Activated CD8-positive, alpha-beta memory T cell treated with anti-CD3 and anti-CD28 coated beads for 4 hours (primary cell): ENCODE data around the gene ATP1A3.

ENCODE experiments used
- DNase-seq, 2 donors: peaks; one replicate each; pipeline ENCODE4 v3.0.0-alpha.2; 2020; ENCODE audit warnings: low read depth in 2 of 2

ATP1A3 gene

GRCh38 chr19:41928754-41929535 is 65.1 kb downstream of the ATP1A3 start:
- DNase-seq = no peak

GRCh38 chr19:41928221-41928683 is 65.8 kb downstream of the ATP1A3 start, which contains the start of gene ERFL:
Gene ERFL, minus strand, starts transcription at chr19:41928449. Its CDS starts 15,530 bp downstream, at chr19:41912919.
- DNase-seq = no peak

- DNase-seq = no peak
These were observed 66.4 kb downstream of the ATP1A3 start for GRCh38 chr19:41927497-41928192.

DNA sequence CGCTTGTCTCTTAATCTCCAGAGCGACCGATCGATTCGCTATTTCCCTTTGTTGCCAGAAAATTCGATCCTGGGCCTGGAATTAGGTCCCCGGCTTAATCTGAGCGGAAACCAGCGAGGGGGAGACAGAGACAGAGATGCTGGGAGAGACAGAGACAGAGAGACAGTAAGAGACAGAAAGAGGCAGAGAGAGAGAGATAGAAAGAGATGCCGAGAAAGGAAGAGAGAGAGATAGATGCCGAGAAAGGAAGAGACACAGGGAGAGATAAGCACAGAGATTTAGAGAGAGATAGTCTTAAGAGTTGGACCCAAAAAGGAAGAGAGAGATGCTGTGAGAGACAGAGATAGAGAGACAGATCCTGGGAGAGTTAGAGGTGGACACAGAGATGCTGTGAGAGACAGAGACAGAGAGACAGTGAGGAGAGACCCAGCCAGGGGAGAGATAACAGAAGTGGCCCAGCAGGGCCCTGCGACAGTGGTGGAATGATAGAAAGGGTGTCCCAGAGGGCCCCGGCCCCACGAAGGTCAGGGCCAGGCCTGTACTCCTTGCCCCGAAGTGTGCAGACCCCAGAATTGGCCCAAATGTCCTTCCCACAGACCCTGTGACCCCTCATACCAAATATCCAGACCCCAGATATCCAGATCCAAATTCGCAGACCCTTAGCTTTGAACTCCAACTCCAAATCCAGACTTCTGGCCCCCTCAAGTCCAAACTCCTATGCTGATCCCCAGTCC is 67.1 kb downstream of the ATP1A3 start:
- DNase-seq = no peak

DNA sequence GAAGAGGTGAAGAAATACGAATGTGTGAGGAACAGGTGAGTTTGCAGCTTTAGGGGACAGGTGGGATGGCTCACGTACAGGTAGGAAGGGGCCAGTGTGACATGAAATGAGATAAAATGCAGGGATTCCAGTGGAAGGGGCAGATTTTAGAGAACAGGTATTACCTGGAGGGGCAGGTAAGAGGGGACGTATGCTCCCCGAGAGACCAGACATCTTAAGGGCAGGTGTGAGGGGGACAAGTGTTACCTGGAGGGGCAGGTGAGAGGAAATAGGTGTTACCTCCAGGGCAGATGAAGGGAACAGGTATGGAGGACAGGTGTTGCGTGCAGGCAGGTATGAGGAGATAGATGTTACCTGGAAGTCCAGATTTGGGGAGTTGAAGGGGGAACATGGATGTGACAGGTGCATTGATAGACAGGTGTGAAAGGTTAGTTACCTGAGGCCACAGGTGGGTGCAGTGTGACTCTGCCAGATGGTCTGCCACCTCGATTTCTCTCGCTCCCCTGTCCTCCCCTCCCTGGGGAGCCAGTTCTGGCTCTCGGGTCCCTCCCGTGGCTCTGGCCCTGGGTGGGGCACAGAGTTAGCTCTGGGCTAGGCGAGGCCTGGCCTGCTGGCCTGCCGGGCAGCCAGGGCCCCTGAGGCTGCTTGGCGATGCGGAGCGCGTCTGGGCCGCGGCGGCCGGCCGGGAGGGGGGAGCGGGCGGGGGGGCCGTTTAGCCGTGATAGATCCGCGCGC is 67.8 kb downstream of the ATP1A3 start:
- DNase-seq = no peak

DNA sequence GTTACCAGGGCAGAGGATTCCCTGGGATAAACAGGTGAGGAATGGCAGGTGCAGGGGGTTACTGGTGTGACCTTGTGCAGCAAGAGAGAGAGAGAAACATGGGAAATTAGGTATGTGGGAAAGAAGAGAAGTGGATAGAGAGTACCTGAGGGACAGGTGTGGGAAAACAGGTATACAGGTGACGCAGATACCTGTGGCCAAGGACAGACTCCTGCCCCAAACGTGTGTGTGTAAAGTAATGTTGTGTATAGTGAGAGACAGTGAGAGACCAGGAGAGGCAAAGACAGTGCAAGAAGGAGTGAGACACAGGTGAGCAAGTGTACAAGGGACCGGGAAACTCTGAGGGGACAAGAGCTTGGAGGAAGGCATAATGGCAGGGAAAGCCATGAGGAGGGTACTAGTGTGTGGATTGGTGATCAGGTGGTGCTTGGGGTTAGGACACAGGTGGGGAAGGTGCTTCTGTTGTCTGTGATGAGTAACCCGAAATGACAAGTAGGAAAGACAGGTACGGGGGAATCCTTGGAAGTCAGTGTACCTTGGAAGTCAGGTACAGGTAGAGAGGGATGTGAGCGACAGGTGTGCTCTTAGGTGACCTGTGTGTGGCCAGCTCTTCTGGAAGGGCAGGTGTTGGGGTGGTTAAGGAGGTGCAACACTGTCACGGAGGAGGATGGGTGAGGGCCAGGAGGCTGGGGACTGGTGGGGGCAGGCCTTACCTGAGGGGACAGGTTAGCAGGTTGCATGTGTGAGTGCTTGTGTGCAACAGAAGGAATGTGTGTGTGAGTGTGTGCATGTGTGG is 68.6 kb downstream of the ATP1A3 start:
- no peak for DNase-seq

DNA sequence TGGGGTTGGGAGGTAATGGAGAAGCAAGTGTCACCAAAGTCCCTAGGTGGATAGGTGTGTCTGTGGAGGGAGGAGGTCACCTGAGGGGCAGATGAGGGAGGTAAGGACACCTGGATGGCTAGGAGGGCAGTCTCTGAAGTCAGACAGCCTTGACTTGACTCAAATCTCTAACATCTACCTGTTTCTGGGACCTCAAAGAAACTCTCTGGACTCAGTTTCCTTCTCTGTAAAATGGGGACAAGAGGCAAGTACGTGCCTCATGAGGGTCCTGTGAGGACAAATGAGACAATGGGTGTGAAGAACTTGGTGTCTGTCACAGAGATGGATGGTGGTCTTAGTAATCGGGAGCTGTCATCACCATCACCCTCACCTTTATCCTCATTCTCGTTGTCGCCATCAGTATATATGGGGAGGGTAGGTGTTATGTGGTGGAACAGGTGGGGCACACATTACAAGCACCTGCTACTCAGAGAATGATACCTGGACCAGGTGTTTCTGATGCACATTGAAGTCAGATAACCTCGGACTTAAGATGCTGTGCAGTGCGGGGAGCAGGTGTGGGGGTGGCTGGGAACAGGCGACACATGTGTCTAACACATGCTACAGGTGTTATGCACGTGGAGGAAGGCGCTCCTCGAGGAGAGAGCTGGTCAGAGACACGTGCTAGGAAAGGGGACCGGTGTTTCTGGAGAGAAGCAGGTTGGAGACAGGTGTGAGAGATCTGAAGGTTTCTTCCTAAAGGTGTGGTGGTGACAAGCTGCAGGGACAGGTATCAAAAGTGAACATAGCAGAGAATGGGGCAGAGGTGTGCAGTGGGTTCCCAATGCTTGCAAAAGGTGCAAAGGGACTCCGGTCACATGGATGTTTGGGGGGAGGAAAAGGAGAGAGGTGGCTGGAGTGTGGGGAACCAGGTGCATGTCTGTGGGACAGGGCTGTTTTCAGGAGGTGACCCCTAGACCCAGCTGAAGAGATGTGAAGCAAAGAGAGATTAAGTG is 69.6 kb downstream of the ATP1A3 start:
- DNase-seq = no peak

GRCh38 chr19:41923045-41923788 is 70.8 kb downstream of the ATP1A3 start:
- no peak for DNase-seq

DNA sequence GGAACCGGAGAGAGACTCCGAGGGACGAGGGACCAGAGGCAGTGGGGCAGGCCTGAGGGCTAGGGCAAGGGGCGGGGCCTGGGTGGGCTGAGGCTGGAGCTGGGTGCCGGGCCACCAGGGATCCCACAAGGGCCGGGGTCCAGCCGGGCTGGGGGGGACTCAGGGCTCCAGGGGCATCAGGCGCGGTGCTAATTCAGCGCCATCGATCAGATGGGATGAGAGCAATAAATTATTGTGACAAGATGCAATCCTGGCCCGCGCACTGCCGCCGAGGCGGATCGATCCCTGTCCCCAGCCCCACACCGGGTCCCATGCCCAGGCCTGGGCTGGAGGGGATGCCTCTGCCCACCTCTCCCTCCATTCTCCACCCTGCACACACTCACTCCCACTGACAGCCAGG is 71.4 kb downstream of the ATP1A3 start:
- DNase-seq = no peak

DNA sequence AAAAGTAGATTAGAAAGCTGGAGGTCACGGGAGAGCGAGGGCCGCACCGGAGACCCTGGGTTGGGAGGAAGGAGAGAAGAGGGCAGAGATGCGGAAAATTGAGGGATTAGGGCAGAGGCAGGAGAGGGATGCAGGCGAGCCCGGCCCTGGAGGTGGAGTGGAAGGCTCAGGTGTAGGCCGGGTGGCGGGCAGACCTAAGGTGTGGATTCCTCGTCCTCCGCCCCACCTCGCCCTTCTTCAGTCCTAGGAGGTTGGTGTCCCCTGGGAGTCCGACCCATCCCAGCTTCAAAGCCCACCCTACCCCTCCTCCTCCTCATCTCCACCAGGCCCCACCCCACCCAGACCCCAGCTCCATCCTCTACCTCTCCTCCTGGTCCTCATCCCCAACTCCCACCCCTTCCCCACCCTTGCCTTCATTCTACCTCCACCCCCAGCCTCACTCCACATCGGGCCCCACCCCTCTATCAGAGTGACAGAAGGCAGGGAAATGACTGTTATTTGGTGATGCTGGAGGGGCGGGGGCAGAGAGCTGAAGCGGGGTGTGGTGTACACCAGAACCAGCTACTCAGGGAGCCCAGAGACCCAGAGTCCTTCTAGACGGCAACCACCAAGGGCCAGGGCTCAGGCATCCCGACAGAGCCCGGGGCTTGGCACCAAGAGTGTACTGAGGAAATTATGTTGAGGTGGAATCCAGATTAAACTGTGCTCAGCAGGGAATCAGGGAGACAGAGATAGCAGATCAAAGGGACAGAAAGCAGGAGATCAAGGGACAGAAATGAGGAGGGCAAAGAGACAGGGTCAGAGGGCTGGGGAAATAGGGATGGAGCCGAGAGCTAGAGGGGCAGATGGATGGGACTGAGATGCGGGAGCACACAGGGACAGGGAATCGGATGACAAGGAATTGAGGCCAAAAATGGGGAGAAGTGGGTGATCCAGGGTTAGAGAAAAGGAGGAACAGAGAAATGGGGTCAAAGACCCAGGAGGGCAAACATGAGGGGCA is 72.2 kb downstream of the ATP1A3 start:
- DNase-seq = no peak

- no peak for DNase-seq
These were observed 73.0 kb downstream of the ATP1A3 start for GRCh38 chr19:41920882-41921576.

DNA sequence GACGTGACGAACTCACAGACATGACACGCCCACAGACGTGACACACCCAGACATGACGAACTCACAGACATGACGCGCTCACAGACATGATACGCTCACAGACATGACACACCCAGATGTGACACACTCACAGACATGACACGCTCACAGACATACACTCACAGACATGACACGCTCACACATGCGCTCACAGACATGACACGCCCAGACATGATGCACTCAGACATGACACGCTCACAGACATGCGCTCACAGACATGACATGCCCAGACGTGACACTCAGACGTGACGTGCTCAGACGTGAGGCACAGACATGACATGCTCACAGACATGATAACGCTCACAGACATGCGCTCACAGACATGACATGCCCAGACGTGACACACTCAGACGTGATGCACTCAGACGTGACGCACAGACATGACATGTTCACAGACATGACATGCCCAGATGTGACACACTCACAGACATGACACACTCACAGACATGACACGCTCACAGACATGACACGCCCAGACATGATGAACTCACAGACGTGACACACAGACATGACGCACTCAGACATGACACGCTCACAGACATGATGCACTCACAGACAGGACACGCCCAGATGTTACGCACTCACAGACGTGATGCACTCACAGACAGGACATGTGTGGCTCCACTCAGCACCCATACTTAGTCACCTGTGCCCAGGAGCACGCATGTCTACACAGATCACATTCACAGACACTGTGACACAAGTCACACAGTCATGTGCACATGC is 73.9 kb downstream of the ATP1A3 start:
- no peak for DNase-seq

DNA sequence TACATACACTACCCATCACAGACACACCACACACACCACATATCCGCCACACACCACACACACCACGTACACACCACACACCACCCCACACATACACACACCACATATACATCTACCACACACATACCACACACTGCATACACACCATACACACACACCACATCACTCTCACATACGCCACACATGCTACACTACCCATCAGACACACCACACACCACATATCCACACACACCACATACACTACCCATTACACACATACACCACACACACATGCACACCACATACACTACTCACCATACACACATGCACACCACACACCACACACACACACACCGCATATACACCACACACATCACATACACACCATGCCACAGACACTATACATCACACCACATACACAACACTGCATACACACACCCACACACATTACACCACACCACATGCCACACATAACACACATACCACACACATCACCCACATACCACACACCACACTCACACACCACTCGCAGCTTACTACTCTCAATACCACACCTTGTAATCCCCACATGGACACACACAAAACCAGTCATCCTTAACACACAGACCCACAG is 75.3 kb downstream of the ATP1A3 start:
- DNase-seq = no peak

DNA sequence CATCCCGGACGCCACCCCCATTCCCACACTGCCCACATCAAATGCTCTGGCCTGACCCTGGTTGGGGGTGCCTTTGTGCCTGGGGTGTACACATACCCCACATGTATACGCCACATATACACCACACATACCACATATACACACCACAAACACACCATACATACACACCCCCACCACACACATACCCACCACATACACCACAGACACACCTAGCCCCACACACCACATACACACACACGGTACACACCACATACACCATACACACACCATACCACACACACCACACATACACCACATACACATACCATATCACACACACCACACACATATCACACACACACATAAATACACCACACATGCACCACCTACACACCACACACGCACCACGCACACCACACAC is 75.9 kb downstream of the ATP1A3 start:
- DNase-seq = no peak

- no peak for DNase-seq
These were observed 76.4 kb downstream of the ATP1A3 start for GRCh38 chr19:41917676-41918075.
